GM19099 (cell line): ENCODE data around the gene NANOS2.

Source experiments
- POLR2A ChIP-seq: IDR thresholded peaks from 3 replicates; pipeline ENCODE4 v1.6.1; 2011; ENCODE audit warnings: low read depth; ENCODE audit not compliant: insufficient read length; ENCODE audit errors: extremely low read depth

The NANOS2 gene

GRCh38 chr19:45939792-45940514, 25.4 kb upstream of the NANOS2 start:
- TF ChIP-seq POLR2A, result no peak

- no peak for TF ChIP-seq POLR2A
These were observed 24.2 kb upstream of the NANOS2 start for GRCh38 chr19:45938733-45939319.

GRCh38 chr19:45935267-45935666, 20.7 kb upstream of the NANOS2 start:
- no peak for TF ChIP-seq POLR2A

GRCh38 chr19:45934551-45935230, 20.1 kb upstream of the NANOS2 start:
- no peak for TF ChIP-seq POLR2A

- TF ChIP-seq POLR2A, result no peak
These were observed 19.2 kb upstream of the NANOS2 start for GRCh38 chr19:45933759-45934158.

GRCh38 chr19:45931055-45931454, 16.5 kb upstream of the NANOS2 start:
- TF ChIP-seq POLR2A, result no peak

- no peak for TF ChIP-seq POLR2A
These were observed 14.7 kb upstream of the NANOS2 start for GRCh38 chr19:45929247-45929646.

GRCh38 chr19:45927565-45928261, 13.1 kb upstream of the NANOS2 start:
- TF ChIP-seq POLR2A, result peak; percentile 83

GRCh38 chr19:45924891-45925447, 10.4 kb upstream of the NANOS2 start:
- TF ChIP-seq POLR2A, result no peak

- TF ChIP-seq POLR2A, result no peak
These were observed 7.7 kb upstream of the NANOS2 start for GRCh38 chr19:45922281-45922680.

- TF ChIP-seq POLR2A, result no peak
These were observed 5.9 kb upstream of the NANOS2 start for GRCh38 chr19:45920458-45920857.

GRCh38 chr19:45919678-45920077, 5.1 kb upstream of the NANOS2 start:
- TF ChIP-seq POLR2A, result no peak

GRCh38 chr19:45918721-45919120, 4.1 kb upstream of the NANOS2 start:
- TF ChIP-seq POLR2A, result no peak

- no peak for TF ChIP-seq POLR2A
These were observed 3.0 kb upstream of the NANOS2 start for GRCh38 chr19:45917421-45918091.

- no peak for TF ChIP-seq POLR2A
These were observed 3.3 kb downstream of the NANOS2 start for GRCh38 chr19:45911291-45911690.
